ENCODE data around the gene PRR20G. TPM values are rescaled to one million over a fixed set of nuclear protein-coding genes. Genes with fewer than 3 reads are reported as not detected.
"Not testable (repeated sequence)": the region's sequence is repeated elsewhere in the genome, so short reads cannot be mapped to it uniquely, and the experiment has no call there.

The PRR20G gene
- total RNA-seq, 2 donors from 2014 or later = 5.1 TPM; not detected in 1

GRCh38 chr3:127323581-127323980 lies 35.7 kb upstream of the PRR20G start:
- Histone ChIP-seq H3K27me3 (replicated peaks; ENCODE audit: insufficient read depth) (no peaks in the 10 kb centered on the region), H3K36me3 (no peaks in the 10 kb centered on the region), H3K4me3 (no peak overlapping the region), H3K27ac (no peak overlapping the region), H3K9me3 (no peaks in the 10 kb centered on the region), H3K4me1 (replicated peaks) (no peaks in the 10 kb centered on the region)
- TF ChIP-seq POLR2A (IDR thresholded peaks at IDR 0.05) (no peak), POLR2AphosphoS5 (IDR thresholded peaks at IDR 0.05) (no peak)
- TF ChIP-seq, protein P1, sequence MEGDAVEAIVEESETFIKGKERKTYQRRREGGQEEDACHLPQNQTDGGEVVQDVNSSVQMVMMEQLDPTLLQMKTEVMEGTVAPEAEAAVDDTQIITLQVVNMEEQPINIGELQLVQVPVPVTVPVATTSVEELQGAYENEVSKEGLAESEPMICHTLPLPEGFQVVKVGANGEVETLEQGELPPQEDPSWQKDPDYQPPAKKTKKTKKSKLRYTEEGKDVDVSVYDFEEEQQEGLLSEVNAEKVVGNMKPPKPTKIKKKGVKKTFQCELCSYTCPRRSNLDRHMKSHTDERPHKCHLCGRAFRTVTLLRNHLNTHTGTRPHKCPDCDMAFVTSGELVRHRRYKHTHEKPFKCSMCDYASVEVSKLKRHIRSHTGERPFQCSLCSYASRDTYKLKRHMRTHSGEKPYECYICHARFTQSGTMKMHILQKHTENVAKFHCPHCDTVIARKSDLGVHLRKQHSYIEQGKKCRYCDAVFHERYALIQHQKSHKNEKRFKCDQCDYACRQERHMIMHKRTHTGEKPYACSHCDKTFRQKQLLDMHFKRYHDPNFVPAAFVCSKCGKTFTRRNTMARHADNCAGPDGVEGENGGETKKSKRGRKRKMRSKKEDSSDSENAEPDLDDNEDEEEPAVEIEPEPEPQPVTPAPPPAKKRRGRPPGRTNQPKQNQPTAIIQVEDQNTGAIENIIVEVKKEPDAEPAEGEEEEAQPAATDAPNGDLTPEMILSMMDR (IDR thresholded peaks at IDR 0.05) = no peak
- intact Hi-C loops (cut with DNase I) = no loop called here
- WGBS = 73% methylated on average over 5 of the region's 5 CpGs
- no peak for DNase-seq (ENCODE audit: low spot score)

GRCh38 chr3:127321371-127321770 lies 33.5 kb upstream of the PRR20G start:
- H3K27ac ChIP-seq = no peak overlapping the region
- no peaks in the 10 kb centered on the region for H3K9me3 ChIP-seq
- TF ChIP-seq POLR2AphosphoS5 (IDR thresholded peaks at IDR 0.05) (no peak), POLR2A (IDR thresholded peaks at IDR 0.05) (no peak)
- TF ChIP-seq, protein P1 (IDR thresholded peaks at IDR 0.05) = no peak
- WGBS = 85% methylated on average over 4 of the region's 4 CpGs
- no peaks in the 10 kb centered on the region for H3K4me1 ChIP-seq (replicated peaks)
- DNase-seq (ENCODE audit: low spot score) = no peak
- no peak overlapping the region for H3K4me3 ChIP-seq
- no peaks in the 10 kb centered on the region for H3K27me3 ChIP-seq (replicated peaks; ENCODE audit: insufficient read depth)
- H3K36me3 ChIP-seq = no peaks in the 10 kb centered on the region
- intact Hi-C loops (cut with DNase I) = no loop called here

GRCh38 chr3:127320529-127321121 lies 32.8 kb upstream of the PRR20G start:
- Histone ChIP-seq H3K27me3 (replicated peaks; ENCODE audit: insufficient read depth) (no peaks in the 10 kb centered on the region), H3K4me3 (no peak overlapping the region), H3K27ac (no peak overlapping the region), H3K36me3 (no peaks in the 10 kb centered on the region), H3K4me1 (replicated peaks) (no peaks in the 10 kb centered on the region), H3K9me3 (no peaks in the 10 kb centered on the region)
- intact Hi-C loops (cut with DNase I) = no loop called here
- DNase-seq (ENCODE audit: low spot score) = no peak
- WGBS = 53% methylated on average over 4 of the region's 4 CpGs
- TF ChIP-seq, protein P1 (IDR thresholded peaks at IDR 0.05) = no peak
- no peak for TF ChIP-seq POLR2A (IDR thresholded peaks at IDR 0.05)
- no peak for TF ChIP-seq POLR2AphosphoS5 (IDR thresholded peaks at IDR 0.05)

DNA sequence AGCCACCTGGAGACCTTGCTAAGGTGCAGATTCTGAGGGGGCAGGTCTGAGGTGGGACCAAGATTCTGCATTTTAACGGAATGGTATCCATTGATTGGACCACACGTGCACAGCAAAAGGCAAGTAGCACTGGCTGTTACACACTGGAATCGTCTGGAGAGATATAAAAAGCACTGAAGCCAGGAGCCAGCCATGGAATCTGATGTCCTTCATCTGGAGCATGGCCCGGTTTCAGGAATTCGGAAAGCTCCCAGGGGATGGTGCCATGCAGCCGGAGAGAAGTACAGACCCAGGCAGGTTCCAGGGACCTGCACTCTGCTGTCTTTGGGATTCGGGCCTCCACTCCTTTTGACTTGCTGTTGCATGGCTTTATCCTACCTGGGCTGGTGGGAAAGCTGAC lies 28.8 kb upstream of the PRR20G start:
- no peaks in the 10 kb centered on the region for H3K27me3 ChIP-seq (replicated peaks; ENCODE audit: insufficient read depth)
- no peak for DNase-seq (ENCODE audit: low spot score)
- TF ChIP-seq POLR2A (IDR thresholded peaks at IDR 0.05) (no peak), POLR2AphosphoS5 (IDR thresholded peaks at IDR 0.05) (no peak)
- TF ChIP-seq, protein P1 (IDR thresholded peaks at IDR 0.05) = no peak
- no peaks in the 10 kb centered on the region for H3K36me3 ChIP-seq
- H3K4me1 ChIP-seq (replicated peaks) = no peaks in the 10 kb centered on the region
- intact Hi-C loops (cut with DNase I) = no loop called here
- 72% methylated on average over 7 of the region's 7 CpGs for WGBS
- no peak overlapping the region for H3K4me3 ChIP-seq
- H3K9me3 ChIP-seq = no peaks in the 10 kb centered on the region
- H3K27ac ChIP-seq = no peak overlapping the region

DNA sequence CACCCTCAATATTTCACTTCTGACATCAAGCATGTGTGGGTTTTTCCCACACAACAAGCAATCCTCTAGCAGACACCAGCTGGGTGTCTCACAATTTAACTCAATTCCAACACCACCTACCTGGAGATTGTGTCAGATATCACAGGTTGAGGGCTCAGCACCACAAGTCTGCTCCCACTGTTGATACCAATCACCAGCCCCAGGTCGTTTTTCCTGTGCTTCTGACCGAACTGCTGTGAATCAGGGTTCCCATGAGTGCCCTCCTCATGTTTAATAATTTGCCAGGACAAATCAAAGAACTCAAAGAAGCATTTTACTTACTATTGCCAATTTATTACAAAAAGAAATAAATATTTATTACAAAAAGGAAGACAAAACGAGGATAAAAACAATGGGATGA lies 25.0 kb upstream of the PRR20G start:
- Histone ChIP-seq H3K4me3 (no peak overlapping the region), H3K4me1 (replicated peaks) (no peaks in the 10 kb centered on the region), H3K9me3 (no peaks in the 10 kb centered on the region), H3K27ac (no peak overlapping the region), H3K36me3 (no peaks in the 10 kb centered on the region), H3K27me3 (replicated peaks; ENCODE audit: insufficient read depth) (no peaks in the 10 kb centered on the region)
- intact Hi-C loops (cut with DNase I) = no loop called here
- 25% methylated on average over 3 of the region's 3 CpGs for WGBS
- no peak for DNase-seq (ENCODE audit: low spot score)
- TF ChIP-seq, protein P1 (IDR thresholded peaks at IDR 0.05) = no peak
- no peak for TF ChIP-seq POLR2AphosphoS5 (IDR thresholded peaks at IDR 0.05)
- no peak for TF ChIP-seq POLR2A (IDR thresholded peaks at IDR 0.05)

DNA sequence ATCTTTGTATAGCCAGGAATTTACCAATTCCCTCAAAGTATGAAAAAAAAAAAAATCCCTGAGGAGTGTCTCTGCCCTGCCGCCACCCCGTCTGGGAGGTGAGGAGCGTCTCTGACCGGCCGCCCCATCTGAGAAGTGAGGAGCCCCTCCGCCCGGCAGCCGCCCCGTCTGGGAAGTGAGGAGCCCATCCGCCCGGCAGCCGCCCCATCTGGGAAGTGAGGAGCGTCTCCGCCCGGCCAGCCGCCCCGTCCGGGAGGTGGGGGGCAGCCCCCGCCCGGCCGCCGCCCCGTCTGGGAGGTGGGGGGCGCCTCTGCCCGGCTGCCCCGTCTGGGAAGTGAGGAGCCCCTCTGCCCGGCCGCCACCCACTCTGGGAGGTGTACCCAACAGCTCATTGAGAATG lies 21.0 kb upstream of the PRR20G start:
- DNase-seq (ENCODE audit: low spot score); H3K27ac ChIP-seq; H3K9me3 ChIP-seq; H3K27me3 ChIP-seq (replicated peaks; ENCODE audit: insufficient read depth); H3K4me3 ChIP-seq; H3K36me3 ChIP-seq; intact Hi-C loops (cut with DNase I); H3K4me1 ChIP-seq (replicated peaks): not testable (repeated sequence)
- 86% methylated on average over 28 of the region's 28 CpGs for WGBS
